HG02571 (cell line): ENCODE data around the gene MYD88.
A peak's percentile ranks its signal among the peaks of the same experiment; 100 is the strongest.

Experiments used
- ATAC-seq: cut with Tn5 transposase; IDR thresholded peaks from one replicate; pipeline ENCODE4 v1.9.1; 2021; ENCODE audit warnings: mild to moderate bottlenecking, moderate library complexity; ENCODE audit not compliant: unreplicated experiment

The MYD88 gene

GRCh38 chr3:38138349-38139190, at the start of gene MYD88:
TSS of gene MYD88 (plus strand) at chr3:38138661. CDS start at chr3:38138701, 40 bp downstream.
- ATAC-seq = peak; percentile 37

GRCh38 chr3:38089163-38089562, 49.3 kb upstream of the MYD88 start:
- ATAC-seq = no peak

DNA sequence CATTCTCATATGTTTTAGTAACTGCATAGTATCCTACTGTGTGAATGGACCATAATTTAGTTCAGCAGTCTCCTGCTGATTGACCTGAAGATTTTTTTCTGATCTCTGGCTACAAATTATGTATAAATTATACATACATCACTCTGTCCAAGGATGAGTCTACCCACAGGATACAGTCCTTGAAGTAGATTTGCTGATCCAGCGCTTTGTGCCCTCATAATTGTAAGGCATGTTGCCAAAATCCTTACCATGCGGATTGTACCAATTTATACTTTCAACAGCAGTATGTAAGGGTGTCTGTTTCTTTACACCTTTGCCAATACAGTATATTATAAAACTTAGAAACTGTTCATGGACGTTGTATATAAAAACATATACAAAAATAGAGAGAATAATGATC, 48.0 kb upstream of the MYD88 start:
- ATAC-seq = no peak

DNA sequence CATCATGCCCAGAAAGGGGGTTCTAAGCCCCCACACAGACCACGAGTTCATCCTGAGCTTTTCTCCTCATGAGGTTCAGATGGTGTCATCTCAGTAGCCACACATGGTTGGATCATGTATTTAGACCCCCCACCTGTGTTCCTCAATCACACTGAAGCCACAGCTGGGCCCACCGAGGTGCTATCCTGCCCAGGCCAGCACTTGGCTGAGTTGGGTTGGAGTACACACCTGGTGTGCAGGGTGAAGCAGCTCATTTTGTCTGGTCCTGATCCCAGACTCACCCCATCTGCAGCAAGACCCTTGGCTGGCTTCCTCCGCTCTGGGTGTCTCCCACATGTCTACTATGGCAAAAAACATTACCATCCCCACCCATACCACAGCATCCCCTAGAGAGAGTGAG, 43.5 kb upstream of the MYD88 start:
- ATAC-seq = no peak

DNA sequence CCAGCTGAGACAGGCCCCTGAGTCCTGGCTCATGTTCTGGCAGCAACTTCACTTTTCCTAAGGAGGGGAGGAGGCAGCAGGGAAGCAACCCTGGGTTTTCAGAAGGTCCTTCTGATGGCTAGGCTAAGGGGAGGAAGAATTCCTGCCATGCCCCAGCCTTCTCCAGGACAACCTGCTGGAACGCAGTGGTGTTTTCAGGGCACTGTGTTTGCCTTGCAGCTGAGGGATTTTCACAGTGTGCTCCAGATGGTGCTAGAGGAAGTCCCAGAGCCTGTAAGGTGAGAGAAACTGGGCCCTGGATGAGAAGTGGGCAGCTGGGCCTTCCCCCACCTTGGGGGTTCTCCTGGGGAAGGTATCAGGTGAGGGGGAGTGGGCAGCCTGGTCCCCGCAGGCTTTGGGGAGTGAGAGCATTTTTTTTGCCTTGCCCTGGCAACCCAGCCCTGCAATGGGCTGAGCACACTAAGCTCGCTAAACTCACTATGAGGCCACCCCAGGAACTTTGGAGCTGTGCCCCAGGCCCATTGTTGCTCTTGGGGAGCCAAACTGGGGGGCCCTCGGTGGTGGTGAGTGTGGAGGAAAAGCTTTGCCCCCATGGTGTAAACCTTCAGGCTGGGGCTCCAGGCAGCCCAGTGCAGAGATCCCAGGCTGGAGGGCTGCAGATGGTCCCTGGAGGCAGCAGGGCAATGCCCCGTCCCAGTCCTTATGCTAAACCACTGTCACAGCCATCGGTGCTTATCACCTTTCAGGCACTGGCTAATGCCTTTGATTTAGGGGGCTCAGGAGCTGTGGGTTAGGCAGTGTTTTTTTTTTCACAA, 42.6 kb upstream of the MYD88 start:
- ATAC-seq = no peak

DNA sequence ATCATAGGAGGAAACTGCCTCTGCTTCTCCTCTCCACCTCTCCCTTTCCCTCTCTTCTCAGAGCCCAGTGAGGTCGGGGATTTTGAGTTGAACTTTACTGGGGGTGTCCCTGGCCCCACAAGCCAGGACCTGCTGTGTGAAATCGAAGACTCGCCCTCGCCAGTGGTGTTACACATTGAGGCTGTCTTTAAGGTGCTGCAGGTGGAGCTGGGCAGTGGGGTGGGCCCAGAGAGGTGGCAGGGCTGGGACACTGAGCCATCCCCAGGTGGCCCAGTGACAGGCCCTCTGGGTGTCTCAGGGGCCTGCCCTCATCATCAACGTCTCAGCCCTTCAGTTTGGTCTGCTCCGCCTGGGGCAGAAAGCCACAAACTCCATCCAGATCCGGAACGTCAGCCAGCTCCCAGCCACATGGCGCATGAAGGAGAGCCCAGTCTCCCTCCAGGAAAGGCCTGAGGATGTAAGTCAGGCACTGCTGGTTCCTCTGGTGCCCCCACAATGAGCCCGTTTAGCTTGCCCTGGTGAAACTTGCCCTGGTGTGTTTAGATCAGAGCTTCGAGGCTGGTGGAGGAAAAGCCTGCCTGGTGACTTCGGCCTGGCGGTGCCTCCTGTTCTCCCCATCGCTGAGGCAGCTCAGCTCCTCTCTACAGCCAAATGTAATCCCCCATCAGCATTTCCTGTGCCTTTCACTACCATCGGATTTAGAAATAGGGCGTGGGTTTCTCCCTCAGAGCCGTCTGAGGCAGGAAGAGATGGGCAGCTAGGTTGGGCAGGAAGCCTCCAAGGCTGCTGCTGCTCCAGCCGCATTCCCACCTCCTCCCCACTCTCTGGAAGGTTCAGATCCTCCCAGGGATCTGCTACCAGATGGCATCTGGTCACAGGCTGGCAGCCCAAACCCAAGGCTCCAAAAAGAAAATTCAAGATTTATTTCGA, 40.8 kb upstream of the MYD88 start:
- no peak for ATAC-seq

DNA sequence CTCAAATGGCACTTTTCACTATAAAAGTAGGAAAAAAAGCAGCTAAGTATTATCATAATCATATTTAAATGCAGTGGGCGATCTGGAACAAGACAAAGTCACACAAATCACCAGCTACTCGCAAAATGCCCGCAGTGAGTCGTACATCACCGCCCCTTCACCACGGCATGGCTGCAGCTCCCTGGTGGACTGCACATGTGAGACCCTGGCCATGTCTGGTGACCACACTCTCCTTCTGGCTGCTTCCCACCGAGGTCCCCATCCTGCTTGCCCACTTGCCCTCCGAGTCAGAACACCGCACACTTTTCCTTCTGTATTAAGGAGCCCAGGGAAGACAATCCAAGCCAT, 40.1 kb upstream of the MYD88 start:
- no peak for ATAC-seq

DNA sequence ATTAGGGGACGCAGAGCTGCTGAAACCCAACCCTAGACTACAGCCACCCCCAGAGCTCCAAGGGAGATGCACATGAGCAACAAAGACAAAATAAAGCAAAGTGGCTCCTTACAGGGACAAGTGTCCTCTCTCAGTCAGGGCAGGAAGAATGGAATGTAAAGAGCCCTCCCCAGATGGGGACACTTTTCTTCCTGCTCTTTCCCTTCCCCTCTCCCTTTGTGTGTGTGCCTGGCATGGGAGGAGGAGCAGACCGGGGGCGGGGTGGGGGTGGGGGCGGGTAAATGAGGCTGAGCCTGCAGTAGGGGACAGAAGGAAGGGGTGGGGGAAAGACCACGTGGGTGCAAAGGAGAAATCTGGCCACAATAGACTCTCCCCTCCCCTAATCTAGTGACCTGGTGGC, 38.9 kb upstream of the MYD88 start:
- no peak for ATAC-seq

DNA sequence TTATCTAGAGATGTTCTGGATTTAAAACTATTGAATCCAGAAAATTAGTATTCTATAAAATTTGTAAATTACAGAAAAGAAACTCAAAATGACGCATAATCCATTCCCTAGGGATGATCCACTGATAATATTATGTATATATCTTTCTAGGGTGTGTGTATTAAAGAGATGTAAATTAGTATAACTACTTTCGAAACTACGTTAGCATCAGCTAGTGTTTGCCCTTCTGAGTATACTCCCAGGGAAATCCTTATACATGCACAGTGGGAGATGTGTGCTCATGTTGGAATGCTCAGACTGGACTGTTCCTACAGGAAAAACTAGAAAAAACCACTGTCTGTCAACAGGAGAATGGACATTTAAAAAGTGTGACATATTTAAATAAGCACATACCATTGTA, 38.0 kb upstream of the MYD88 start:
- ATAC-seq = no peak

DNA sequence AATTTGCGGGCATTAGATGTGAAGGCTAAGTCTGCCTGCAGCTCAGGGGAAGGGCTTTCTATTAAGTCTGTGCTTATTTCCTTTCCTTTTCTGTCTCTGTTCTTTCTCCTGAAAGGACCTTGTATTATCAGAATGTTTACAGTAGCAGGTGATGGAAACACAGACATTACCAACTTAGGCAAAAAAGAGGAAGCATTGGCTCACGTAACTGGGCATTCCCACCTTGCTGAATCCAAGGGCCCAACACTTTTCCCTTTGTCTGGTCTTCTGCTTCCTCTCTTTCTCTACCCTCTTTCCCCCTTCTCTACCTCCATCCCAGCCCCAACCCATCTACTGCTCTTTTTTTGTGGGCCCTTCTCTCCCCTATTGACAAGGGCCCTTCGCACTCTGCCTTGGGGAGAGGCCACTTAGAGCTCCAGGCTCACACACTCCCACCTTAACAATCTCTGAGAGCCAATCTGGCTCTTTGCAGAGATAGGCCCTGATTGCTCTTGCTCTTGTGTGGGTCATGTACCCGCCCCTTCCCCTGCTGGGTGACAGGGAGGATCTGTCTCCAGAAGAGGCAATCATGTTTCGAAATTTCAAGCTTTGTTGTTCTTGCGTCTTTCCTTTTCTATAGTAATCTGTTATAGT, 36.5 kb upstream of the MYD88 start:
- no peak for ATAC-seq

DNA sequence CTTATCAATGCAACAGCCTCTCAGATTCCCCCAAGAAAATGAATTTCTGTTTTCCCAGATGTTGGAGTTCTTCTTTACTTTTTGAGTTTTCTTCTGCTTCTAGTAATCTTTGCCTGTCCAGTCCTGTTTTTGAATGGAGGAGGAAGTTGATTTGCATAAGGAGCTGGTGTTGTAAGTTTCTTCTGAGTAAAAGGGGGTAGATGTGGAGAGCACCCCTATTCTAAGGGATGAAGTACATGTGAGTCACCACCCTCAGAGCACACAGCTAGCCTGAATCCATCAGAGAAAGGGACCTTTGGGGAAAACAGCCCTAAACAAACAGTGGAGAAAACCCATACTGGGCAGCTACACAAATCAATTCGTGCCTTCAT, 36.0 kb upstream of the MYD88 start:
- no peak for ATAC-seq

GRCh38 chr3:38105525-38105924, 32.9 kb upstream of the MYD88 start:
- ATAC-seq = no peak

GRCh38 chr3:38107911-38108648, 30.4 kb upstream of the MYD88 start:
- ATAC-seq = no peak

GRCh38 chr3:38108649-38109579, 29.5 kb upstream of the MYD88 start:
- no peak for ATAC-seq

DNA sequence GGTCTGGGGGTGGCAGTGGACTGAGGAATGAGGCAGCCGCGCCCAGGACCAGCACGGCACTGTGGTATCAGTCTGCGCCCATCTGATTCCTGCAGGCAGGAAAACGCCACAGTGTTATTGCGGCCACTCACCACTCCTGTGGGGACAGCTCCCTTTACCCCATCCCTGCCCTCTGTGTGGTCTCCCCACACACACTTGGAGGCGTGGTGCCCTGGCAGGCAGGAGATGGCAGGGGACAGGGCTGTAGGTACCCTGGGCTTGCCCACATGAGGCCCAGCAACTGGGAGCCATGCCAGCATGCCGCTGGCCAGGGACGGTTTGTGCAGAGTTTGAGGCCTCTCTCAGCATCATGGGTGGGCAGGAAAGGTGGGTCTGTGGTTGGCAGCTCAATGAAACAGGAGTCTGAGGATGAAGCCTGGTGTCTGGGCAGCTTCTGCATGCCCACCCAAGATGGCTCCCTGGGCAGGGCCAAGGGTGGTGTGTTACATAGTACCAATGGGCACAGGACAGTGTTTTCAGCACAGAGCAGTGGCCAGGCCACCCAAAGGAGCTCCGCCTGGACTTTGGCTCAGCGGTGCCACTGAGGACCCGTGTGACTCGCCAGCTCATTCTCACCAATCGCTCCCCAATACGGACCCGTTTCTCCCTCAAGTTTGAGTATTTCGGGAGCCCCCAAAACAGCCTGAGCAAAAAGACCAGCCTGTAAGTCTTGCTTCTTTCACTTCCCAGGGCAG, 28.7 kb upstream of the MYD88 start:
- ATAC-seq = no peak

- ATAC-seq = no peak
Observed at GRCh38 chr3:38110314-38111050, 28.0 kb upstream of the MYD88 start.

DNA sequence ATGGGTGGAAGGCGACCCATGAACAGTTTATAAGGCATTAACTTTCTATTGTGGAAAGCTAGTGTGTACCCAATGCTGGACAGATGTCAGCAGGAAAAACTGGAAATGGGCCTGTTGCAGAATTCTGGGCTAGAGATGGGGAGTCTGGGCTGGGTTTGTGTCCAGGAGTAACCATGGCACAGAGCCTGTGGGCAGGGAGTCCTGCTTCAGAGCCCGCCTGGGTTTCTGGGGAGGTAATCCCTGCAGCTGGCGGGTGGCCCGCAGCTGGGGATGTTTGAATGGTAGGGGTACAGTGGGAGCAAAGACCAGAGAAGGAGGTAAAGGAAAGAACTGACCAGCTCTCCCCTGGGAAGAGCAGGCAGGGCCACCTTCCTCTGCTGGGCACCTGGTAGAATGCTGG, 27.3 kb upstream of the MYD88 start:
- no peak for ATAC-seq
